Cardiac muscle cell (in vitro differentiated cells and primary cell): ENCODE results near the gene C3orf70. TPM values are rescaled to one million over a fixed set of nuclear protein-coding genes. Genes with fewer than 3 reads are reported as not detected.

Experiments used
- DNase-seq, 2 donors: peaks; one replicate each; pipeline versions ENCODE4 v3.0.0 to v3.0.0-alpha.2; 2010 to 2017; ENCODE audit warnings: low read depth in 1 of 2, low spot score in 1 of 2
- H3K27ac ChIP-seq: fragments of 200-600 bp; sonication (generic); 2 replicates; pipeline ENCODE4 v1.5.1; 2016
- H3K27me3 ChIP-seq: fragments of 200-600 bp; sonication (generic); 2 replicates; pipeline ENCODE4 v1.6.0; 2016; ENCODE audit warnings: control low read depth
- H3K36me3 ChIP-seq: fragments of 200-600 bp; sonication (generic); 2 replicates; pipeline ENCODE4 v1.5.1; 2016; ENCODE audit warnings: control low read depth
- H3K4me1 ChIP-seq: fragments of 200-600 bp; sonication (generic); 2 replicates; pipeline ENCODE4 v1.8.1; 2017; ENCODE audit warnings: low read depth, mild to moderate bottlenecking, mixed run types
- H3K4me3 ChIP-seq: fragments of 200-600 bp; sonication (generic); 2 replicates; pipeline ENCODE4 v1.5.1; 2016; ENCODE audit warnings: mild to moderate bottlenecking
- H3K9me3 ChIP-seq: fragments of 200-600 bp; sonication (generic); 2 replicates; pipeline ENCODE4 v1.5.1; 2017; ENCODE audit warnings: low read depth, mild to moderate bottlenecking, control low read depth
- polyA plus RNA-seq: library from polyadenylated mRNA; unstranded; fragments of >200 nt; fragmentation: Nextera tagmentation; extraction: Ambion mirVana; gene quantifications from 2 replicates; pipeline ENCODE4 v1.2.1, GENCODE V29; 2016
- total RNA-seq: library from RNA; depleted of rRNA; stranded (reverse); fragments of >200 nt; gene quantifications from 2 replicates; pipeline ENCODE4 v1.2.3, GENCODE V29; 2016
- TF ChIP-seq, protein P1 (sequence below): IDR thresholded peaks from 2 replicates; pipeline ENCODE4 v1.5.1; 2012; ENCODE audit warnings: low read depth, mild to moderate bottlenecking, low read length

C3orf70 gene
- total and polyA plus RNA-seq, 2 experiments from 2014 or later = 0.42 to 0.55 TPM

DNA sequence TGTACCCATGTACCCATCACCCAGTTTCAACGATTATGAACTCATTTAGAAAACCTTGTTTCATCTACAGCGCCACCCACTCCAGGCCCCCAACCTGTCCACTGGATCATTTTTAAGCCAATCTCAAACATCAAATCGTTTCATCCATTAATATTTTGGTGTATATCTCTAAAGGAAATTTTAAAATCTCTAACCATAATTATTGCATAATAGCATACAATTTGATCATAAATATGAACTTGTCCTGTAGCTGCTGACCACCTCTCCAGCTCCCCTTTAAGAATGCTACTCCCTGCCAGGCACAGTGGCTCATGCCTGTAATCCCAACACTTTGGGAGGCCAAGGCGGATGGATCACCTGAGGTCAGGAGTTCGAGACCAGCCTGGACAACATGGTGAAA, 2.8 kb upstream of the C3orf70 start:
- no peaks in the 10 kb centered on the region for H3K9me3 ChIP-seq
- no peak overlapping the region for H3K27ac ChIP-seq
- no peak overlapping the region for H3K4me3 ChIP-seq
- DNase-seq = no peak
- peaks cover 46% of the 10 kb centered on the region for H3K27me3 ChIP-seq
- no peaks in the 10 kb centered on the region for H3K36me3 ChIP-seq
- TF ChIP-seq, protein P1, sequence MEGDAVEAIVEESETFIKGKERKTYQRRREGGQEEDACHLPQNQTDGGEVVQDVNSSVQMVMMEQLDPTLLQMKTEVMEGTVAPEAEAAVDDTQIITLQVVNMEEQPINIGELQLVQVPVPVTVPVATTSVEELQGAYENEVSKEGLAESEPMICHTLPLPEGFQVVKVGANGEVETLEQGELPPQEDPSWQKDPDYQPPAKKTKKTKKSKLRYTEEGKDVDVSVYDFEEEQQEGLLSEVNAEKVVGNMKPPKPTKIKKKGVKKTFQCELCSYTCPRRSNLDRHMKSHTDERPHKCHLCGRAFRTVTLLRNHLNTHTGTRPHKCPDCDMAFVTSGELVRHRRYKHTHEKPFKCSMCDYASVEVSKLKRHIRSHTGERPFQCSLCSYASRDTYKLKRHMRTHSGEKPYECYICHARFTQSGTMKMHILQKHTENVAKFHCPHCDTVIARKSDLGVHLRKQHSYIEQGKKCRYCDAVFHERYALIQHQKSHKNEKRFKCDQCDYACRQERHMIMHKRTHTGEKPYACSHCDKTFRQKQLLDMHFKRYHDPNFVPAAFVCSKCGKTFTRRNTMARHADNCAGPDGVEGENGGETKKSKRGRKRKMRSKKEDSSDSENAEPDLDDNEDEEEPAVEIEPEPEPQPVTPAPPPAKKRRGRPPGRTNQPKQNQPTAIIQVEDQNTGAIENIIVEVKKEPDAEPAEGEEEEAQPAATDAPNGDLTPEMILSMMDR = no peak
- no peaks in the 10 kb centered on the region for H3K4me1 ChIP-seq

- no peak overlapping the region for H3K27ac ChIP-seq
- TF ChIP-seq, protein P1 = no peak
- H3K9me3 ChIP-seq = no peaks in the 10 kb centered on the region
- DNase-seq = no peak
- no peaks in the 10 kb centered on the region for H3K36me3 ChIP-seq
- H3K27me3 ChIP-seq = peaks cover 60% of the 10 kb centered on the region
- no peak overlapping the region for H3K4me3 ChIP-seq
- no peaks in the 10 kb centered on the region for H3K4me1 ChIP-seq
Measured at GRCh38 chr3:185153861-185154629, 1.2 kb upstream of the C3orf70 start.

DNA sequence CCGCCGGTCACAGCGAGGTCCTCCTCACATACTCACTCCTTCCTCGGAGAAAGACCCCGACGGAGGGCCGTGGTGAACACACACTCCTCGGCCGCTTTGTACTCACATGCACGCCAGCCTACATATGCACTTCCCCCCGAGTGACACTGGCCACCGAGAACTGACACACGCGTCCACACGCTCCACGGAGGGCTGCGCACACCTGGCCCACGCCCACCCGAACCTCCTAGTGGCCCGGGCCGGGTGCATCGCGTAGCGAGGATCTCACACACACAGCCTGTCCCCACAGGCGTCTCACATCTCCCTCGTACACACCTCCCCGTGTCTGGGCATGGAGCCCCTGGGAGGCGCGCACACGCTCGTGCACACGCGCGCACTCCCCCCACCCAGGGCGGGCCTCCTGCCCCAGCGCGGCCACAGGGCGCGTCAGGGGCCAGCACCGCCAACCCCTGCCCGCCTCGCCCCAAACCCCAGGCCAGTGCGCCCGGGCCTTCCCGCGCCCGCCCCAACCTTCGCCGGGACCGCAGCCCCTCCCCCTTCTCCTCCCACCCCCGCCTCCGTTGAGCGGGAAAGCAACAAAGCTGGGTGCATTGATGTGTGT, 411 bp upstream of the C3orf70 start:
- H3K4me3 ChIP-seq = peak overlapping the region; percentile 26
- H3K36me3 ChIP-seq = no peaks in the 10 kb centered on the region
- DNase-seq = no peak
- no peaks in the 10 kb centered on the region for H3K4me1 ChIP-seq
- TF ChIP-seq, protein P1 = no peak
- peaks cover 68% of the 10 kb centered on the region for H3K27me3 ChIP-seq
- no peaks in the 10 kb centered on the region for H3K9me3 ChIP-seq
- H3K27ac ChIP-seq = no peak overlapping the region

DNA sequence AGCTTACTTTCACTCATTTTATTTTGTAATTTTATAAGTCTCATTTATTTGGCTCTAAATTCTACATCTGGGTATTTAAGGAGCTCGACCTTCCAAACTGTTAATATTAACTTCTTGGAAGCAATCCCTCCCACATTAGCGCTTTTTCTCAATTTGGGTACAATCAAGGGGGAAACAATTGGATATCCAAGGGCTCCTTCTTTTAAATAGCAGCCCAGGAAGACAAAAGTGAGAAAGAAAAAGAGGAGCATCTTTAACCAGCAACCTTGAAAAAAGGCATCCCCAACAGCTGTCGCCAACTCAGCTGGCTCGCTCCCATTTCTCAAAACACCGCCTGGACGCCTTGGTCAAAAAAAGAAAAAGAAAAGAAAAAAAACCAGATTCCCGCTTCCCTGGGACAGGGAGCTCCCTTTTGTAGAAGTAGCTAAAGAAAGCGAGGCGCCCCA, 873 bp downstream of the C3orf70 start:
- Histone ChIP-seq H3K27ac (no peak overlapping the region), H3K4me1 (no peaks in the 10 kb centered on the region), H3K9me3 (no peaks in the 10 kb centered on the region), H3K36me3 (no peaks in the 10 kb centered on the region), H3K27me3 (peaks cover 73% of the 10 kb centered on the region), H3K4me3 (peak overlapping the region; percentile 26)
- TF ChIP-seq, protein P1 = no peak
- DNase-seq = no peak

DNA sequence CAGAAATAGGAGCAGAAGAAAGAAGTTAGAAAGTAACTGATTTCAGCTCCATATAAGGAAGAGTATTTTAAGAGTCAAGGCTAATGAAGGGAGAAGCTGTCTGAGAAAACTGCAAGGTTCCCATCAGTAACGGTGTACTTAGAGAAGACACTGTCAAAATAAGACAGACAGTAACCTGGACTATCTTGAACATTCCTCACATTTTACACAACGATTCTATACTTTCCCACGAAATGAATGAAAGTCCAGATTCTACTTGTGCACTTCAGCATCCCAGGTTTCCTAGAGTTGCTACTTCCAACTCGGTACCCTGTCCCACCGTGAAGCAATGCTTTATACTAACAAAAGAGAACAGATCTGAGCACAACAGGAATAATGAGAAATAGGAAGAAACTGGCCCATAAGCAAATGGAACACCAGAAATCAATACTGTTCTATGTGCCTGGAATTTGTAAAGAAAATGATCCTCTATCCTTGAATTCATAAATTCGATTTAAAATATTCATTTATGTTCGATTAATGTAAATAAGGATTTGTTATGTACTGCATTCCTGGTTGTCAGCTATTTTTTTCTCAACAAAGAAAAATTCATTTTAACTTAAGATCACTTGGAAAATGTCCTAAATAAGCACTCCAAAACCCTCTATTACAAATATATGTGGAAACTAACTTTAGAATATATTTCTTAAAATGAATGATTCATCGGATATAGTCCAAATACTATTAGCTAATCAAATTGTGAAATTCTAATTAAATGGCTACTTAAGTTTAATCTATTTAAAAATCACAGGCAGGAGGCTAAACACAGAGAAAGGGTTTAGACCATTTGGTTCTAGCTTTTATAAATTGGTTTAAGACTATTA, 1.5 kb downstream of the C3orf70 start:
- H3K27me3 ChIP-seq = peaks cover 73% of the 10 kb centered on the region

More for the DNA sequence above, 1.5 kb downstream of the C3orf70 start:
- Histone ChIP-seq H3K27ac (no peak overlapping the region), H3K4me1 (no peaks in the 10 kb centered on the region), H3K9me3 (no peaks in the 10 kb centered on the region), H3K4me3 (no peak overlapping the region), H3K36me3 (no peaks in the 10 kb centered on the region)
- TF ChIP-seq, protein P1 = no peak
- DNase-seq = peak in 1 of 2 donors; percentile 2
